ENCODE results near the gene TNFRSF19. TPM values are rescaled to one million over a fixed set of nuclear protein-coding genes. Genes with fewer than 3 reads are reported as not detected.

The TNFRSF19 gene
- total RNA-seq, 1 experiment from 2014 or later = 0.24 TPM

GRCh38 chr13:23670793-23671192, 100.6 kb downstream of the TNFRSF19 start:
- Histone ChIP-seq H3K79me2 (ENCODE audit: low read depth) (no peaks in the 10 kb centered on the region), H3K36me3 (ENCODE audit: low read depth) (no peaks in the 10 kb centered on the region), H3K27me3 (ENCODE audit: insufficient read depth, low read depth) (no peaks in the 10 kb centered on the region), H3K27ac (no peak overlapping the region), H3K4me1 (replicated peaks; ENCODE audit: insufficient read depth) (peaks cover 12% of the 10 kb centered on the region; the same call in 1 of the 2 replicates), H3F3A (ENCODE audit: insufficient read depth, low read depth) (no peaks in the 10 kb centered on the region), H3K9me2 (ENCODE audit: insufficient read depth) (no peaks in the 10 kb centered on the region), H4K20me1 (ENCODE audit: insufficient read depth) (no peaks in the 10 kb centered on the region), H3K9me3 (ENCODE audit: insufficient read depth, low read depth) (no peaks in the 10 kb centered on the region), H3K4me2 (no peak overlapping the region), H2AFZ (no peak overlapping the region), H3K4me3 (no peak overlapping the region)
- no peak for DNase-seq
- TF ChIP-seq, protein P1, sequence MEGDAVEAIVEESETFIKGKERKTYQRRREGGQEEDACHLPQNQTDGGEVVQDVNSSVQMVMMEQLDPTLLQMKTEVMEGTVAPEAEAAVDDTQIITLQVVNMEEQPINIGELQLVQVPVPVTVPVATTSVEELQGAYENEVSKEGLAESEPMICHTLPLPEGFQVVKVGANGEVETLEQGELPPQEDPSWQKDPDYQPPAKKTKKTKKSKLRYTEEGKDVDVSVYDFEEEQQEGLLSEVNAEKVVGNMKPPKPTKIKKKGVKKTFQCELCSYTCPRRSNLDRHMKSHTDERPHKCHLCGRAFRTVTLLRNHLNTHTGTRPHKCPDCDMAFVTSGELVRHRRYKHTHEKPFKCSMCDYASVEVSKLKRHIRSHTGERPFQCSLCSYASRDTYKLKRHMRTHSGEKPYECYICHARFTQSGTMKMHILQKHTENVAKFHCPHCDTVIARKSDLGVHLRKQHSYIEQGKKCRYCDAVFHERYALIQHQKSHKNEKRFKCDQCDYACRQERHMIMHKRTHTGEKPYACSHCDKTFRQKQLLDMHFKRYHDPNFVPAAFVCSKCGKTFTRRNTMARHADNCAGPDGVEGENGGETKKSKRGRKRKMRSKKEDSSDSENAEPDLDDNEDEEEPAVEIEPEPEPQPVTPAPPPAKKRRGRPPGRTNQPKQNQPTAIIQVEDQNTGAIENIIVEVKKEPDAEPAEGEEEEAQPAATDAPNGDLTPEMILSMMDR (conservative IDR thresholded peaks at IDR 0.05) = no peak
- no peak for TF ChIP-seq EZH2 (IDR thresholded peaks at IDR 0.05; ENCODE audit: low read depth)
- BruUV-seq (replicated peaks) = no TSS peak
- POLR2A ChIA-PET (ENCODE audit: unreplicated experiment) = interaction anchor here (0.6 kb wide), 1 partner anchor 119 kb away, joined by 4 read pairs; no protein-coding TSS in a partner anchor
- CTCF ChIA-PET = no interaction called here
- intact Hi-C loops (cut with micrococcal nuclease; ENCODE audit: unreplicated experiment) = no loop called here

GRCh38 chr13:23671377-23671776, 101.2 kb downstream of the TNFRSF19 start:
- H3F3A ChIP-seq (ENCODE audit: insufficient read depth, low read depth) = no peaks in the 10 kb centered on the region
- peaks cover 12% of the 10 kb centered on the region; the same call in 1 of the 2 replicates for H3K4me1 ChIP-seq (replicated peaks; ENCODE audit: insufficient read depth)
- no TSS peak for BruUV-seq (replicated peaks)
- H3K36me3 ChIP-seq (ENCODE audit: low read depth) = no peaks in the 10 kb centered on the region
- H3K4me2 ChIP-seq = no peak overlapping the region
- POLR2A ChIA-PET (ENCODE audit: unreplicated experiment) = interaction anchor here (0.6 kb wide), 1 partner anchor 120 kb away, joined by 4 read pairs; no protein-coding TSS in a partner anchor
- H4K20me1 ChIP-seq (ENCODE audit: insufficient read depth) = no peaks in the 10 kb centered on the region
- H3K9me2 ChIP-seq (ENCODE audit: insufficient read depth) = no peaks in the 10 kb centered on the region
- no peak for TF ChIP-seq EZH2 (IDR thresholded peaks at IDR 0.05; ENCODE audit: low read depth)
- TF ChIP-seq, protein P1 (conservative IDR thresholded peaks at IDR 0.05) = no peak
- H3K4me3 ChIP-seq = no peak overlapping the region
- intact Hi-C loops (cut with micrococcal nuclease; ENCODE audit: unreplicated experiment) = no loop called here
- no peak overlapping the region for H2AFZ ChIP-seq
- H3K27me3 ChIP-seq (ENCODE audit: insufficient read depth, low read depth) = no peaks in the 10 kb centered on the region
- no peaks in the 10 kb centered on the region for H3K9me3 ChIP-seq (ENCODE audit: insufficient read depth, low read depth)
- DNase-seq = no peak
- CTCF ChIA-PET = no interaction called here
- no peaks in the 10 kb centered on the region for H3K79me2 ChIP-seq (ENCODE audit: low read depth)
- H3K27ac ChIP-seq = no peak overlapping the region

DNA sequence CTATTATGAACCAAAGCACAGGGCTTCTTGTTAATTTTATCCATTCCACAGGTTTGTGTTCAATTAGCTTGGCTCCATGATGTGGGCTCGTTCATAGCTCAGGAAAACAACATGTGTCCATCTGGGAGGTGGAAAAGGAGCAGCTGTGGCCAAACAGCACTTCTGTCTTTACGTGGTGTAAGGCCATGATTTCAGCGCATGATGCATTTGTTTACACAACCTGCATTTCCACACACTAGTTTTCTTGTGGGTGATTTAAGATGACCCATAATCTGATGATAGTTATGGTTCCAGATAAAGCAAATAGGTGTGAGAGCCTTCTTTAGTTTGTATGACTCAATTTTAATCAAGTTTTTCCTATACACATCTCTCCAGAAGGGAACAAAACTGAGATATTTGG, 101.7 kb downstream of the TNFRSF19 start:
- Histone ChIP-seq H3F3A (ENCODE audit: insufficient read depth, low read depth) (no peaks in the 10 kb centered on the region), H3K27ac (no peak overlapping the region), H3K4me1 (replicated peaks; ENCODE audit: insufficient read depth) (peaks cover 12% of the 10 kb centered on the region; the same call in 1 of the 2 replicates), H3K4me2 (no peak overlapping the region), H3K36me3 (ENCODE audit: low read depth) (no peaks in the 10 kb centered on the region), H3K9me2 (ENCODE audit: insufficient read depth) (no peaks in the 10 kb centered on the region), H3K4me3 (no peak overlapping the region), H2AFZ (no peak overlapping the region), H3K79me2 (ENCODE audit: low read depth) (no peaks in the 10 kb centered on the region), H3K9me3 (ENCODE audit: insufficient read depth, low read depth) (no peaks in the 10 kb centered on the region), H4K20me1 (ENCODE audit: insufficient read depth) (no peaks in the 10 kb centered on the region), H3K27me3 (ENCODE audit: insufficient read depth, low read depth) (no peaks in the 10 kb centered on the region)
- no peak for DNase-seq
- CTCF ChIA-PET = no interaction called here
- intact Hi-C loops (cut with micrococcal nuclease; ENCODE audit: unreplicated experiment) = no loop called here
- BruUV-seq (replicated peaks) = no TSS peak
- TF ChIP-seq, protein P1 (conservative IDR thresholded peaks at IDR 0.05) = no peak
- TF ChIP-seq EZH2 (IDR thresholded peaks at IDR 0.05; ENCODE audit: low read depth) = no peak
- POLR2A ChIA-PET (ENCODE audit: unreplicated experiment) = no interaction called here

Data from PC-9 (cell line).